Activated effector memory CD4-positive, alpha-beta T cell treated with anti-CD3 and anti-CD28 coated beads, Interleukin-2, amount 50 U/mL, for 16 hours (primary cell): ENCODE measurements around the gene FMN1.

Experiments used
- DNase-seq: peaks from one replicate; pipeline ENCODE4 v3.0.0-alpha.2; 2020

Gene FMN1

DNA sequence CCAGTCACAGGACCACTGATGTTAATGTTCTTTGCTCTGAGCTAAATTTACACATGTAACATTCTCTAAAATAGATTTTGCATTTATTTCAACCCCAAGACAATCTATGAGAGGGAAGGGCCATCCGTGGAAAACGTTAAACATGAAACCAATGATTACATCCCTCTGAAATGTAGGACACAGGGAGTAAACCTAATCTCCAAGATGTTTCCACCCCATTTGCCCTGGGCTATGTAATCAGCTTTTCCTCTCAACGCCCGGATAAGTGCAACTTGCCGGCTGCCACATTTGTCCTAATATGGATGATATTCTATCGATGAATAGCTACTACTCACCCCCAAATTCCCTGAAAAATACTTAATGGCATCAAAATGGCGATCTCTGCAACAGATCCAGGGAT is 6.4 kb upstream of the FMN1 start:
- no peak for DNase-seq

DNA sequence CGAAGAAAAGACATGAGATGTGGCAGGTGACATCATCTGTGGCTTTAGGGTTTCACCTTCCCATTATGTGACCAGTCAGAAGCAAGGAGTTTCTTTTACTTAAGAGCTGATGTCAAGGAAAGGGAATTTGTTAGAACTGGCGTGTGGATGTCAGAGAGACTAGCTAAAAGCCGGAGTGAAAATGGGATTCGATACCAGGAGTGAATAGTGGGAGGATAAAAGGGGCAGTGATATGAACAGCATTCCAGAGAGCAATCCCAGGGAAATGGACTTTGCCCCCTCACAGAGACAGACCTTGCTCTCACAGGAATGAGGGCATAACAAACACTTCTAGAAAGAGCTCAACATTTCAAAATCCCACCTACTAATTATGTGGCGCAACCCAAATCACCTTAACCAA is 5.9 kb upstream of the FMN1 start:
- DNase-seq = no peak

GRCh38 chr15:33198541-33198940 is 4.0 kb upstream of the FMN1 start:
- no peak for DNase-seq

- DNase-seq = no peak
Measured at GRCh38 chr15:33197636-33198035, 3.1 kb upstream of the FMN1 start.

DNA sequence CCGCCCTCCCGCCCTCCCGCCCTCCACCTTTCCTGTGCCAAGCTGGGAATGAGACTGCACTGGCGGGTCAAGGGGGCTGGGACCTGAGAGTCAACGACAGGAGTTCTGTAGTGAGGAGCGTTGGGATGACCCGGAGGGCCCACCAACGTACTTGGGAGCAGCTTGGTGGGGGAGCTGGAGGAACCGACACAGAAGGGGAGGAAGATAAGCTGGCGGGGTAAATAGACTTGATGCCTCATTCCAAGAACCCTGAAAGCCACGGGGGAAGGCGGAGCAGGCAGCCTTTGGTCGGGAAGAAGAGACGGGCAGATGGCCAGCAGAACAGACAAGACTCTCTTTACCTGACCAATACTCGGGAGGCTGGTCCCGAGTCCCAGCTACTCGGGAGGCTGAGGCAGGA is 277 bp downstream of the FMN1 start:
- no peak for DNase-seq

DNA sequence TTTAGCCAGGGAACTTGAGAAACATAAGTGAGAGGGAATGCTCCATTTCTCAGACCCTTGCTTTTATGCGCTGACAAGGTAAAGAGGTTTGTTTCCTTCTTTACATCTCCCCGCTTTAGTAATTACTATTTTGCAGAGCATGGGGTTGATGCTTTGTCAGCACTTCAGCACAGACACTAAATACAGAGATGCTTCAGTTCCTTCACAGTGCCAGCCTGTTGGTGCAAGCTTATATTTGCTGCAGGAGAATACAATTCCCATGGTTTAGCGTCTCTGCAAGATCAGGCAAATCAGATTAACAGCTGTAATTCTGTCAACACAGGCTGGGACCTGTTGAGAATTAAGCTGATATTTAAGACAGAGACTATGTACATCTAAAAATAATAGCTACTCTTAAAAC is 2.9 kb downstream of the FMN1 start:
- no peak for DNase-seq

- DNase-seq = no peak
Measured at GRCh38 chr15:33190539-33190938, 4.0 kb downstream of the FMN1 start.

DNA sequence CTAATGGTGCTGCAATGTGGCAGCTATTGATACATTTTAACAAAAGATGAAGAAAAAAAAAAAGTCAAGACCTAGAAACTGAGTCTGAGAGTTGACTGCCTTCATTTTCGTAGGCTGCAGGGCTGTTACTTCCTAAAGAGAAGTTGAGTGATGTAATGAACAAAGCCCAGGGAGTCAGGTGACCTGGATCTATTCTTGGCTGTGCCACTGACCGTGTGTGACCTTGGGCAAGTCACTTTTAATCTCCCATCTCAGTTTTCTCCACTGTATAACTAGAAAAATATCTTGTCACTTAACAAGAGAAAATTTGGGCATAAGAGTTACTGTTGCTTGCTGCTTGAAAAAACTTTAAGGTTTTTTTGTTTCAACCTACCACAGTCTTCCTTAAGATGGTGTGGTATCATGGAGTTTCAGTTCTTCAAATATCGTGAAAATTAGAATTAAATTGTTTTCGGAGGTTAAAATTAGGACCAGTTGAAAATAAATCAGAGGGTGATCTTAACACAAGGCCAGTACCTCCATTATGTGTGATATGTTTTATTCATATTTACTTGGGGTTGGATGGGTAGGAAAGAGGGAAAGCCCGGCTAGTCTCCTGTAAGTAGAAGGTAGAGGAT is 5.8 kb downstream of the FMN1 start:
- no peak for DNase-seq

DNA sequence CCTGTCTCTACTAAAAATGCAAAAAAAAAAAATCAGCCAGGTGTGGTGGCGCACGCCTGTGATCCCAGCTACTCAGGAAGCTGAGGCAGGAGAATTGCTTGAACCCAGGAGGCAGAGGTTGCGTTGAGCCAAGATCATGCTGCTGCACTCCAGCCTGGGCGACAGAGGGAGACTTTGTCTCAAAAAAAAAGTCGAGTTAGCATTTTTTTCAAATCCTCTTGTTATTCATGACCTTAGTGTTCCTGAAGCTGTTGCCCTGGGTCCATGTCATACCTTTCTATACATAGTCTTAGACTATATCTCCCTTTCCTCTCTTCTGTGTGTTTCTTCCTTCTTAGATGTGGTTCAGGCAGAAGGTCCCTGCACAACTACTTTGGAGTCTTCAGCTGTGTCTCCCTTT is 6.4 kb downstream of the FMN1 start:
- no peak for DNase-seq

DNA sequence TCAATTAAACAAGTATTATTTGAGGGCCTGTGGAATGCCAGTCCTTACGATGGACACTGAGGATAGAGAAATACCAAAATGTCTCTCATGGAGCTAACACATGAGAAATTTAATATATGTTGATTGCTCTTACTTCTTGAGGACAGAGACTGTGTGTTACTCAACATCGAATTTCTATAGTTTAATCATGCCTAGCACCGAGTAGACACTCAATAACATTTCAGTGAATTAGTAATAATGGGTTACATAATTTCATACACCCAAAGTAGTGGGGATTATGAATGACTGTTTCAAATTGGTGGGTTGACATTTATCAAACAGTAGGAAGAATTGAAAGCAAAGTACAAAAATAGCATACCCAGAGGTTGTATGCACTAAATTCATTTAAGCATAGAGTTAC is 11.2 kb downstream of the FMN1 start:
- no peak for DNase-seq

DNA sequence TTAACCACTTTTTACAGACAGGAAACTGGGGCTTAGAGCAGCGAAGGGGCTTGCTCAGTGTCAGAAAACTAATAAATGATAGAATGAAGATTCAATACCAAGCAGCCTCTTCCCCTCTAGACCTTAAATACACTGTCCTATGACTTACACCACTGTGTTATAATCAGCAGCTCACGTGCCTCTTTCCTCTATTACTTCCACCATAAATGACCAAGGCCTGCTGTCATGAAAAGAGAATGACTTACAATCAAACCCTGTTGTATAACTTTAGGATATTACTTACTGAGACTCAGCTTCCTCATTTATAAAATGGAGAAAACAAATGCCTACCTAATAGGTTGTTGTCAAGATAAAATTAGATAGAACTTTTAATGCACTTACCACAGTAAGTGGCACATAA is 11.6 kb downstream of the FMN1 start:
- DNase-seq = no peak

GRCh38 chr15:33182278-33182905 is 12.1 kb downstream of the FMN1 start:
- no peak for DNase-seq

GRCh38 chr15:33179874-33180273 is 14.6 kb downstream of the FMN1 start:
- DNase-seq = no peak

- no peak for DNase-seq
Measured at GRCh38 chr15:33171202-33171601, 23.3 kb downstream of the FMN1 start.

DNA sequence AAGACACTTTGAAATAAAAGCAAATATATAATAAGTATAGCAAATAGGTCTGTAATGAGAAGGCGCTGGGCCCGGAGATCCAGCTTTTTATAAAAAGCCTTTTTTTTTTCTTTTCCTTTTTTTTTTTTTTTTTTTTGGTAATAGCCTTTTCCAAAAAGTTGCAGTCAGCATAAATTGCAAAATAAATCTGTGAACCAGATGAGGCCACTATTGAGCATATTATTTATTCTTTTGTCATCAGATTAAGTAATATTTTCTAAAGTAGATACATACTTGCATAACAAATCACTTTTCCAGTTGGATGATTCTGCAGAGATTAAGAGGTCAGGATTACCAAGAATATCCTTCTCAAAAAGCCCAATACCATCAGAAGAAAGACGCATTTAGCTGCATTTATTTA is 24.9 kb downstream of the FMN1 start:
- DNase-seq = no peak

- no peak for DNase-seq
Measured at GRCh38 chr15:33168444-33168843, 26.1 kb downstream of the FMN1 start.

GRCh38 chr15:33163816-33164215 is 30.7 kb downstream of the FMN1 start:
- no peak for DNase-seq

- no peak for DNase-seq
Measured at GRCh38 chr15:33161209-33161608, 33.3 kb downstream of the FMN1 start.

DNA sequence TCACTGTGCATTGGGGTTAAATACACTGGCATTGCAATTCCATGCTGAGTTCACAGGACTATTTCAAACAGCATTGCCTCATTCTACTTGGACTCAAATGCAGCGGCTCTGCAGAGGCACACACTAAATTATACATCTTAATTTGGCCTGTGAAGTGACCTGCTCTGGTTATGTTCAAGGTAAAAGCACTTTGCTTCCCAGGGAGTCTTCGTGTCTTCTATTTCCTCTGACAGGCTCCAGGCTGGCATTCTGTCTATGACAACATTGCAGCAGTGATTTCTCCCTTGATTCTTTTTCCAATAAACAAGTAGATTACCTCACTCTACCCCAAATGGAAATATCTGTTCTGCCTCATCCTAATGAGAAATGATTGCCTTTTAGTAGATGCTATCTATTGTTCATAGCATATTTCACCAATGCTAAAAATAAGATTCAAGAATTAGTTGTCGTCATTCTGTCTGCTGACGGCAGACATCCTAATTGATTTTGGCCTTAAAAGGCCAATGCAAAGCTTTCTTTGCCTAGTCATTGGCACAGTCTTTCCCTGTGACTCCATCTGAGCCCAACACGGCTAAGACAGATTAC is 33.8 kb downstream of the FMN1 start:
- no peak for DNase-seq

GRCh38 chr15:33159726-33160453 is 34.6 kb downstream of the FMN1 start:
- DNase-seq = no peak

- DNase-seq = no peak
Measured at GRCh38 chr15:33158366-33158765, 36.1 kb downstream of the FMN1 start.

GRCh38 chr15:33157371-33158037 is 37.0 kb downstream of the FMN1 start:
- no peak for DNase-seq

DNA sequence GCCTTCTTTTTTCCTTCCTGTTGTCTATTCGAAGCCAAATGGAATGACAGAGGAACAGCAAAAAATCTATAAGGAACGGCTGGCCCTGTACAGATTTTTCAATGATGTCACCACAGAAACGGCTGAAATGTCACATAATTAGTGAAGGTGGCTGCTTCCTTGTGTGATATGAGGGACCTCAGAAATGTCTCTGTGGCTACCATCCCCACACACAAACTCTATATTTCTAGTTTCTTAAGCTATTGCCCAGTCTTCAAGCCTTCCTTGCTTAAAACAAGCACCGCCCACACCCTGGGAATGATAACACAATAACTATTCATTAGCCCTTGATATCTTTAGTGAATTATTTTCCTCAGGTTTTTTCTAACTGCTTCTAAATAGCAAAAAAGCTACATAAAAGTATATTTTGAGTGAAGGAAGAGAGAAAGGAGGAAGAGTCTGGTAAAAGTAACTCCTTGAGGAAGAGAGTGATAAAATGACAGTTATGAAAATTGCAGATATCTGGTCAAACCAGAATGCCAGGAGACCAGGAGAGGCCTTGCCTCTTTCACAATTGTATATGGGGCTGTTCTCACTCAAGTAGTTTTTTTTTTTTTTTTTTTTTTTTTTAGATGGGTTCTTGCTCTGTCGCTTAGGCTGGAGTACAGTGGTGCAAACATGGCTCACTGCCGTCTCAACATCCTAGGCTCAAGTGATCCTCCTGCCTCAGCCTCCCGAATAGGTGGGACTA is 38.7 kb downstream of the FMN1 start:
- no peak for DNase-seq
